ENCODE measurements around the gene TUBB. TPM values are rescaled to one million over a fixed set of nuclear protein-coding genes. Genes with fewer than 3 reads are reported as not detected.
"Not testable (repeated sequence)": the region's sequence is repeated elsewhere in the genome, so short reads cannot be mapped to it uniquely, and the experiment has no call there.

The TUBB gene
- total RNA-seq, 4 donors from 2014 or later = 184 to 351 (median 236) TPM

DNA sequence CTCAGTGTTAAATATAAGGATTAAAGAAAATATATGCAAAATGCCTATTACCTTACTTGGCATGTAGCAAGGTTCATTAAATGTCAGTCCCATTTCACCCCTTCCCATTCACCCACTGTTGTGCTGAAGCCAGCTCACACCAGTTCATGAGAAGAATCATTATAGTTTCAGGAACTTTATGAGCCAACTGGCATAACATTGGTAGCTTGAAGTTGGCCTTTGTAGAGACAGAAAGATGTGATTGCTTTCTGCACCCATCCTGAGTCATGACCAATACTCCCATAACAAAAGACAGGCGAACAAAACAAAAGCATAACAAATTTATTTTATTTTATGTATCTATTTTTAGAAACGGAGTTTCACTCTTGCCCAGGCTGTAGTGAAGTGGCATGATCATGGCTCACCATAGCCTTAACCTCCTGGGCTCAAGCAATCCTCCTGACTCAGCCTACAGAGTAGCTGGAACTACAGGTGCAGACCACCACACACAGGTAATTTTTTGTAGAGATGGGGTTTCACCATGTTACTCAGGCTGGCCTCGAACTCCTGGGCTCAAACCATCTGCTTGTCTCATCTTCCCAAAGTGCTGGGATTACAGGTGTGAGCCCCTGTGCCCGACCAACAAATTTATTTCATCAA lies 41.8 kb downstream of the TUBB start:
- no peaks in the 10 kb centered on the region for H3K27me3 ChIP-seq
- H3K36me3 ChIP-seq = no peaks in the 10 kb centered on the region
- no peaks in the 10 kb centered on the region for H3K9me3 ChIP-seq
- ATAC-seq = no peak
- no peak for TF ChIP-seq POLR2A (IDR thresholded peaks at IDR 0.05)
- TF ChIP-seq, protein P1, sequence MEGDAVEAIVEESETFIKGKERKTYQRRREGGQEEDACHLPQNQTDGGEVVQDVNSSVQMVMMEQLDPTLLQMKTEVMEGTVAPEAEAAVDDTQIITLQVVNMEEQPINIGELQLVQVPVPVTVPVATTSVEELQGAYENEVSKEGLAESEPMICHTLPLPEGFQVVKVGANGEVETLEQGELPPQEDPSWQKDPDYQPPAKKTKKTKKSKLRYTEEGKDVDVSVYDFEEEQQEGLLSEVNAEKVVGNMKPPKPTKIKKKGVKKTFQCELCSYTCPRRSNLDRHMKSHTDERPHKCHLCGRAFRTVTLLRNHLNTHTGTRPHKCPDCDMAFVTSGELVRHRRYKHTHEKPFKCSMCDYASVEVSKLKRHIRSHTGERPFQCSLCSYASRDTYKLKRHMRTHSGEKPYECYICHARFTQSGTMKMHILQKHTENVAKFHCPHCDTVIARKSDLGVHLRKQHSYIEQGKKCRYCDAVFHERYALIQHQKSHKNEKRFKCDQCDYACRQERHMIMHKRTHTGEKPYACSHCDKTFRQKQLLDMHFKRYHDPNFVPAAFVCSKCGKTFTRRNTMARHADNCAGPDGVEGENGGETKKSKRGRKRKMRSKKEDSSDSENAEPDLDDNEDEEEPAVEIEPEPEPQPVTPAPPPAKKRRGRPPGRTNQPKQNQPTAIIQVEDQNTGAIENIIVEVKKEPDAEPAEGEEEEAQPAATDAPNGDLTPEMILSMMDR (IDR thresholded peaks at IDR 0.05) = no peak
- TF ChIP-seq POLR2AphosphoS5 (IDR thresholded peaks at IDR 0.05) = no peak
- no peak for TF ChIP-seq EP300 (IDR thresholded peaks at IDR 0.05)
- H3K4me1 ChIP-seq = peaks cover 0 to 40% (median 8%) of the 10 kb centered on the region in 3 donors
- no peak overlapping the region for H3K4me3 ChIP-seq
- no peak overlapping the region for H3K27ac ChIP-seq
- WGBS, 2 donors (ENCODE audit: low coverage in 1 of 2) = 95 to 100% methylated on average over 3 to 4 of the region's 4 CpGs

DNA sequence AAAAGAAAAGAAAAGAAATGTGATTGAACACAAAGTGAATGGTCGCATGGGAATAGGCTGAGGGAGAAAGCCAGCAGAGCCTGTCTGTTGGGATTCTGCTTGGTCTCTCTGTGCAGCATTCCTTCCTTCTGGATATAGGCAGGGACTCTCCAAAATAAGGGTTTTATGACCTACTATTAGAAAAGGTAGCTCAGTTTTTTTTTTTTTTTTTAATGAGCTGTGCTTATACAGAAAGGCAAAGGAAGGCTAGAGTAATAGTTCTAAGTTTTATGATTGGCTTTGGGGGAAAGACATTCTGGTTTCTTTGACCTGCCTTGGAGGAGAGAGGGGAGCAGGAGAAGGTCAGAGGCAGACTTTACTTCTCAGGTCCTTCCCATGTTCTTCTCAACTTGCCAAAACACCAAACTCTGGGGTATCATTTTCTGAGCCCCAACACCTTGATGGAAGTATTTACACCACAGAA lies 43.0 kb downstream of the TUBB start:
- H3K9me3 ChIP-seq = no peaks in the 10 kb centered on the region
- WGBS, 2 donors (ENCODE audit: low coverage in 1 of 2) = 88 to 90% methylated on average over 1 of the region's 1 CpG
- ATAC-seq = no peak
- H3K4me1 ChIP-seq = peaks cover 0 to 40% (median 8%) of the 10 kb centered on the region in 3 donors
- H3K36me3 ChIP-seq = no peaks in the 10 kb centered on the region
- H3K27me3 ChIP-seq = no peaks in the 10 kb centered on the region
- H3K4me3 ChIP-seq = no peak overlapping the region
- H3K27ac ChIP-seq = no peak overlapping the region
- TF ChIP-seq POLR2AphosphoS5 (IDR thresholded peaks at IDR 0.05) (no peak), EP300 (IDR thresholded peaks at IDR 0.05) (no peak), POLR2A (IDR thresholded peaks at IDR 0.05) (no peak)
- TF ChIP-seq, protein P1 (IDR thresholded peaks at IDR 0.05) = no peak

DNA sequence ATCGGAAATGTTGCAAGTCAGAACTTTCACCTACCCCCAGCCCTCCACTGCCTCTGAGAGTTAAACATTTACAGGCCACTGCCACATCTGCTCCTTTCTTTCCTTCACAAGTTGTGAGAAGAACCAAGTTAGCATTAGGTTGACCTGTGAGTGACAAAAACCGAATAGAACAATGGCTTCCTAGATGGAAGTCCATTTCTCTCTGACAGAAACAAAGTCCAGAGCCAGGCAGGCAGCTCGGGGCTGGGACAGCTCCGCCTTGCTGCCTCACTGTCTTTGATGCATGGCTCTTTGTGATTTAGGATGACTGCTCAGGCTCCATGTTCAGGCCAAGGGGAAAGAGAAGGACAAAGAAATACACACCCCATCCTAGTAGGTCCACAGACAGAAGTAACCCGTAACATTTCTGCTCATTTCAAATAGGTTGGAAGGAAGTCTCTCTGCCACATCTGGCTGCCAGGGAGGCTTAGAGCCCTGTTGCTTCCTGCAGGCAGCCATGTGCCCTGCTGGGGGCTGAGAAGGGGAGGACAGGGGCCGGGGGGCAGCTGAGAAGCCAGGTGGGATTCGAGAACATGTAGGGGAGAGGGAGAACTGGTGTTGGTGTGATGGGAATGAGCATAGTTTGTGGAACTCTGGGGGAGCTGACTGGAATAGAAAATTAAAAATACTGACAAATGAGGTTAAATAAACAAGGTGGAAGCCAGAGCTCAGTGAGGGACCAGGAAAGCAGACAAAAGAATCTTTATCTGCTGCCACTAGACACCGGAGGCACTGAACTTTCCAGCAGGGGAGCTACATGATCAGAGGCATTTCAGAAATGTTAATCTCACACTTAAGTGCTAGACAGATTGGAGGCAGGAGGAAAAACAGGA lies 43.7 kb downstream of the TUBB start:
- peak overlapping the region in 3 of 4 donors; percentile 27 to 58 (median 45) for H3K27ac ChIP-seq
- no peaks in the 10 kb centered on the region for H3K36me3 ChIP-seq
- no peak for TF ChIP-seq EP300 (IDR thresholded peaks at IDR 0.05)
- TF ChIP-seq POLR2A (IDR thresholded peaks at IDR 0.05) = no peak
- TF ChIP-seq POLR2AphosphoS5 (IDR thresholded peaks at IDR 0.05) = no peak
- TF ChIP-seq, protein P1 (IDR thresholded peaks at IDR 0.05) = no peak
- peaks cover 0 to 43% (median 8%) of the 10 kb centered on the region in 3 donors for H3K4me1 ChIP-seq
- no peak for ATAC-seq
- no peak overlapping the region for H3K4me3 ChIP-seq
- no peaks in the 10 kb centered on the region for H3K27me3 ChIP-seq
- 42% methylated on average over 3 to 8 of the region's 8 CpGs for WGBS, 2 donors (ENCODE audit: low coverage in 1 of 2)
- no peaks in the 10 kb centered on the region for H3K9me3 ChIP-seq

DNA sequence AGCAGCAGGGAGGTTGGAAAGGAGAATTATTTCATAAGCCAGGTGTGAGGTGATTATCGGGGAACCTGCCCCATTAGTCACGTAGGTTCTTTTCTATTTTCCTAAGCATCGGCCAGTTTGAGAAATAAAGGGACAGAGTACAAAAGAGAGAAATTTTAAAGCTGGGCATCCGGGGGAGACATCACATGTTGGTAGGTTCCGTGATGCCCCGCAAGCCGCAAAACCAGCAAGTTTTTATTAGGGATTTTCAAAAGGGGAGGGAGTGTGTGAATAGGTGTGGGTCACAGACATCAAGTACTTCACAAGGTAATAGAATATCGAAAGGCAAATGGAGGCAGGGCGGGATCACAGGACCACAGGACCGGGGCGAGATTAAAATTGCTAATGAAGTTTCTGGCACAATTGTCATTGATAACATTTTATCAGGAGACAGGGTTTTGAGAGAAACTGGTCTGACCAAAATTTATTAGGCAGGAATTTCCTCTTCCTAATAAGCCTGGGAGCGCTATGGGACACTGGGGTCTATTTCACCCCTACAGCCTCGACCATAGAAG lies 44.4 kb downstream of the TUBB start:
- WGBS, 2 donors (ENCODE audit: low coverage in 1 of 2) = 64 to 76% methylated on average over 10 to 11 of the region's 13 CpGs
- peaks cover 0 to 43% (median 15%) of the 10 kb centered on the region in 3 donors for H3K4me1 ChIP-seq
- not testable (repeated sequence) for H3K36me3 ChIP-seq, H3K9me3 ChIP-seq, H3K4me3 ChIP-seq, ATAC-seq, H3K27me3 ChIP-seq
- H3K27ac ChIP-seq = peak overlapping the region in 1 of 4 donors; percentile 58

DNA sequence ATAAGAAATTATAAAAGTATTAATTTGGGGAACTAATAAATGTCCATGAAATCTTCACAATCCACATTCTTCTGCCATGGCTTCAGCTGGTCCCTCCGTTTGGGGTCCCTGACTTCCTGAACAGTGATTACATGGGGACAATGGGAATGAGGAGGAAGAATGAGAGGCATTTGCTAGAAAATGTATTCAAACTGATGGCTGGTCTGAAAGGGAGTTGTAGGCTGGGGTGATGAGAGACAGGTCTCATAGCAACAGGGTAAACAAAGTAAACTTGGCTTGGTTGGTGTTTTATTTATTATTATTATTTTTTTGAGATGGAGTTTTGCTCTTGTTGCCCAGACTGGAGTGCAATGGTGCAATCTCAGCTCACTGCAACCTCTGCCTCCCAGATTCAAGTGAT lies 45.3 kb downstream of the TUBB start:
- H3K4me3 ChIP-seq, ATAC-seq, H3K9me3 ChIP-seq, H3K27ac ChIP-seq, H3K36me3 ChIP-seq, H3K27me3 ChIP-seq: not testable (repeated sequence)
- WGBS, 2 donors (ENCODE audit: low coverage in 1 of 2) = 53% methylated on average over 1 of the region's 1 CpG; no CpG with 5 or more reads in 1 of the 2 donors
- H3K4me1 ChIP-seq = peaks cover 0 to 41% (median 23%) of the 10 kb centered on the region in 3 donors
